Type B pancreatic cell (in vitro differentiated cells): ENCODE data around the gene VCL. TPM values are rescaled to one million over a fixed set of nuclear protein-coding genes. Genes with fewer than 3 reads are reported as not detected.
"Not testable (repeated sequence)": the region's sequence is repeated elsewhere in the genome, so short reads cannot be mapped to it uniquely, and the experiment has no call there.

Experiments used
- DNase-seq: peaks from one replicate; pipeline ENCODE4 v3.0.0; 2021; ENCODE audit warnings: mixed read lengths; ENCODE audit not compliant: unreplicated experiment; ENCODE audit errors: extremely low spot score
- H3K27ac Mint-ChIP-seq: 2 replicates; pipeline ENCODE4 v1.8.0; 2021; ENCODE audit warnings: mild to moderate bottlenecking, mixed read lengths
- H3K27me3 Mint-ChIP-seq: 2 replicates; pipeline ENCODE4 v1.8.0; 2021; ENCODE audit warnings: mixed read lengths
- H3K36me3 Mint-ChIP-seq: 2 replicates; pipeline ENCODE4 v1.8.0; 2021; ENCODE audit warnings: mixed read lengths
- H3K4me1 Mint-ChIP-seq: one replicate; pipeline ENCODE4 v1.8.0; 2021; ENCODE audit warnings: mixed read lengths; ENCODE audit not compliant: unreplicated experiment
- H3K4me3 Mint-ChIP-seq: 2 replicates; pipeline ENCODE4 v1.8.0; 2021; ENCODE audit warnings: mild to moderate bottlenecking, mixed read lengths
- H3K9me3 Mint-ChIP-seq: 2 replicates; pipeline ENCODE4 v1.8.0; 2021; ENCODE audit warnings: mixed read lengths
- total RNA-seq: library from RNA; stranded (reverse); gene quantifications from 2 replicates; pipeline ENCODE4 v1.2.1, GENCODE V29; 2021; ENCODE audit warnings: low replicate concordance
- TF ChIP-seq, protein P1 (sequence below): fragments of 200-600 bp; sonication (generic); conservative IDR thresholded peaks from 2 replicates; pipeline ENCODE4 v1.5.0; 2021; ENCODE audit warnings: antibody characterized with exemption, mild to moderate bottlenecking

The VCL gene
- total RNA-seq, 1 donor from 2014 or later: 125 TPM

DNA sequence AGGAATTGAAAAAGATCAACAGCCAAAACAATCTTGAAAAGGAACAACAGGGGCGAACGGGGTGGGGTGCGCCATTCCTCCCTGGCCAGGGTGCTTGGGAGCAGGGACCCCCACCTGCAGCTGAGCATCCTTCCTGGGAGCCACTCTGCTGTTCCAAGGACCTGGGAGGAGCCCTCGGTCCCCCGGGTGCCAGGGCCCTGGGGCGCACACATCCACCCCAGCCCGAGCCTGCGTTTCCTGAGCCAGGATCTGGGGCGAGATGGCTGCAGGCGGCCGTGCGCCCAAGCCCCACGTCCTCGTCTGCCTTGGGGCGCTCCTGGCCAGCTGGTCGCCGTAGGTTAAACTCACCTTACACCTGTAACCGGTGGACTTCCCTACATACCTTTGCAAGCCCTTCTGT lies 142.1 kb downstream of the VCL start:
- TF ChIP-seq, protein P1, sequence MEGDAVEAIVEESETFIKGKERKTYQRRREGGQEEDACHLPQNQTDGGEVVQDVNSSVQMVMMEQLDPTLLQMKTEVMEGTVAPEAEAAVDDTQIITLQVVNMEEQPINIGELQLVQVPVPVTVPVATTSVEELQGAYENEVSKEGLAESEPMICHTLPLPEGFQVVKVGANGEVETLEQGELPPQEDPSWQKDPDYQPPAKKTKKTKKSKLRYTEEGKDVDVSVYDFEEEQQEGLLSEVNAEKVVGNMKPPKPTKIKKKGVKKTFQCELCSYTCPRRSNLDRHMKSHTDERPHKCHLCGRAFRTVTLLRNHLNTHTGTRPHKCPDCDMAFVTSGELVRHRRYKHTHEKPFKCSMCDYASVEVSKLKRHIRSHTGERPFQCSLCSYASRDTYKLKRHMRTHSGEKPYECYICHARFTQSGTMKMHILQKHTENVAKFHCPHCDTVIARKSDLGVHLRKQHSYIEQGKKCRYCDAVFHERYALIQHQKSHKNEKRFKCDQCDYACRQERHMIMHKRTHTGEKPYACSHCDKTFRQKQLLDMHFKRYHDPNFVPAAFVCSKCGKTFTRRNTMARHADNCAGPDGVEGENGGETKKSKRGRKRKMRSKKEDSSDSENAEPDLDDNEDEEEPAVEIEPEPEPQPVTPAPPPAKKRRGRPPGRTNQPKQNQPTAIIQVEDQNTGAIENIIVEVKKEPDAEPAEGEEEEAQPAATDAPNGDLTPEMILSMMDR: no peak
- Mint-ChIP-seq H3K36me3 (peaks cover 20% of the 10 kb centered on the region), H3K4me3 (no peak overlapping the region), H3K27me3 (no peaks in the 10 kb centered on the region), H3K4me1 (no peaks in the 10 kb centered on the region), H3K27ac (no peak overlapping the region), H3K9me3 (no peaks in the 10 kb centered on the region)
- no peak for DNase-seq

DNA sequence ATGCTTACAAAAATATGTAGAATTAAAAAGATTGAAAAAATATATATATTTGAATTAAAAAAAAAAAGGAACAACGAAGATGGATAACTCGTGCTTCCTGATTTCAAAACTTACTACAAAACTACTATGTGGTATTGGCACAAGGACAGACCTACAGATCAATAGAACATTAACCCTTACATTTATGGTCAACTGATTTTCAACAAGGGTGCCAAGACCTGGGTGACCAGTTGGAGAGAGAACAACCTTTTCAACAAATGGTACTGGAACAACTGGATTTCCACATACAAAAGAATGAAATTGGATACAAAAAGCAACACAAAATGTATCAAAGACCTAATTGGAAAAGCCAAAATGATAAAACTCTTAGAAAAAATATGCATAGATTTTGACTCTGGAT lies 142.6 kb downstream of the VCL start:
- TF ChIP-seq, protein P1: no peak
- DNase-seq: no peak
- Mint-ChIP-seq H3K36me3 (peaks cover 22% of the 10 kb centered on the region), H3K4me1 (no peaks in the 10 kb centered on the region), H3K9me3 (no peaks in the 10 kb centered on the region), H3K4me3 (no peak overlapping the region), H3K27me3 (no peaks in the 10 kb centered on the region), H3K27ac (no peak overlapping the region)

DNA sequence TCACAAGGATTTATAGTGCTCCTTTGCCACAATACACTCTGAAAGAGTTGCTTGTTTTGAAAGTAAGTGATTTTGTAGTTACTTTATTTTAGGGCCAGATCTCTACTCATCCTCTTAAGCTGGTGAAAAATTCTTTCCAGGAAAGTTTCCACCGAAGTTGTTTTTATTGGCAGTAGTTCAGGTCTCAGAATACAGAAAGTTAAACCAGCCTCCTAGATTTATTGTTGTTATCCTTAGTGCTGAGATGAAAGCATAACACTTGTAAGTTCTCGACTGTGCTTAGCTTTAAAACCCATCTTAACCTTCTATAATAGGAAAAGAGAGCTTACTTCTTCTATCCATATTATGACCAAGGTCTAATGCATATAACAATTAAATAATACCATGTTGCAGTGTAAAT lies 147.2 kb downstream of the VCL start:
- Mint-ChIP-seq H3K27me3 (no peaks in the 10 kb centered on the region), H3K27ac (no peak overlapping the region), H3K4me1 (peaks cover 9% of the 10 kb centered on the region), H3K9me3 (no peaks in the 10 kb centered on the region), H3K36me3 (peaks cover 17% of the 10 kb centered on the region), H3K4me3 (no peak overlapping the region)
- TF ChIP-seq, protein P1: no peak
- no peak for DNase-seq

DNA sequence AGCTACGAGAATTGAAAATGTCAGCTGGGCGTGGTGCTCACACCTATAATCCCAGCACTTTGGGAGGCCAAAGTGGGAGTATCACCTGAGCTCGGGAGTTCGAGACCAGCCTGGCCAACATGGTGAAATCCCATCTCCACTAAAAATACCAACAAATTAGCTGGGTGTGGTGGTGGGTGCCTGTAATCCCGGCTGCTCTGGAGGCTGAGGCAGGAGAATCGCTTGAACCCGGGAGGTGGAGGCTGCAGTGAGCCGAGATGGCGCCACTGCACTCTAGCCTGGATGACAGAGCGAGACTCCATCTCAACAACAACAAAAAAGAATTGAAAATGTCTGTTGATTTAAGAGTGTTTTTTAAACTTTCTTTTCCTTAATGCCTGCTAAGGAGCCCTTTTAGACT lies 149.1 kb downstream of the VCL start:
- not testable (repeated sequence) for H3K9me3 Mint-ChIP-seq, H3K4me1 Mint-ChIP-seq, H3K4me3 Mint-ChIP-seq, H3K27ac Mint-ChIP-seq, H3K27me3 Mint-ChIP-seq, DNase-seq
- peaks cover 15% of the 10 kb centered on the region for H3K36me3 Mint-ChIP-seq

DNA sequence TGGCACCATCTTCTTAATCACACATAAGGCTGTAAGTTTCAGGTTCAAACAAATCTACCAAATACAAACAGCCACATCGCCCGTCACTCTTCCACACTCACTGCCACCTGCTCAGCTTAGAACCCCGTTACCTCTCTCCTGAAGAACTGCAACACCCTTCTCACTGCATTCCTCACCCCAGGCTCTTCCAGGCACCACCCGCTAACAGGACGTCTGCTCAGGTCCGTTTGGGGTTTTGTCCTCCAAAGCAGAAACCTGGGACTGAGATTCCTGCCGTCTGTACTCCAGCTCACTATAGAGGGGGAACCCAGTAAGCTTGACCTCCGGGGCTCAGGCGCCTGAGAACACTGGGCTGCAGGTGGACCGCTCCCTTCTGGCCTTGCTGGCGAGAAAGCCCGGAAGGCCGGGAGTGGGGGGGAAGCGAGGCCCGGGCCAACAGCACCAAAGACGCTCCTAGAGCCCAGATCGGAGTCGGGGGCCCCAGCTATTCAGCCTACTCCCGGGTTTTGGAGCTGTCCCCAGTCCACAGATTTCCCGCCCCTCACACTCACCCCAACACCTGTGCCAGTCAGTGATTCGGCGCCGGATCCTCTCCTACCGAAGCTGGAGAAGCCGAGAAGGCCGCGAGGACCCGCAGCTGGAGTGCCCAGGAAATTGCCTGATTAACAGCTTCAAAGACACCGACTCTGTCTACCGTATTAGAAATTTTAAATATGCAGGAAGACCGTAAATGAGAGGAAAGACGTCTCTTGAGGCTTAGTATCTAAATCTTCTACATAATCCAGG lies 152.5 kb downstream of the VCL start, which contains the start of gene AP3M1:
Gene AP3M1 (minus strand): TSS at position 625 of the 786 bp plus-strand sequence. CDS start 12,449 bp downstream, outside the sequence.
- Mint-ChIP-seq H3K4me1 (peaks cover 29% of the 10 kb centered on the region), H3K27ac (no peak within 1 kb of the TSS), H3K9me3 (no peaks in the 10 kb centered on the region), H3K27me3 (no peaks in the 10 kb centered on the region), H3K36me3 (peaks cover 9% of the 10 kb centered on the region), H3K4me3 (no peak within 1 kb of the TSS)
- DNase-seq: peak; percentile 81
- TF ChIP-seq, protein P1: no peak

DNA sequence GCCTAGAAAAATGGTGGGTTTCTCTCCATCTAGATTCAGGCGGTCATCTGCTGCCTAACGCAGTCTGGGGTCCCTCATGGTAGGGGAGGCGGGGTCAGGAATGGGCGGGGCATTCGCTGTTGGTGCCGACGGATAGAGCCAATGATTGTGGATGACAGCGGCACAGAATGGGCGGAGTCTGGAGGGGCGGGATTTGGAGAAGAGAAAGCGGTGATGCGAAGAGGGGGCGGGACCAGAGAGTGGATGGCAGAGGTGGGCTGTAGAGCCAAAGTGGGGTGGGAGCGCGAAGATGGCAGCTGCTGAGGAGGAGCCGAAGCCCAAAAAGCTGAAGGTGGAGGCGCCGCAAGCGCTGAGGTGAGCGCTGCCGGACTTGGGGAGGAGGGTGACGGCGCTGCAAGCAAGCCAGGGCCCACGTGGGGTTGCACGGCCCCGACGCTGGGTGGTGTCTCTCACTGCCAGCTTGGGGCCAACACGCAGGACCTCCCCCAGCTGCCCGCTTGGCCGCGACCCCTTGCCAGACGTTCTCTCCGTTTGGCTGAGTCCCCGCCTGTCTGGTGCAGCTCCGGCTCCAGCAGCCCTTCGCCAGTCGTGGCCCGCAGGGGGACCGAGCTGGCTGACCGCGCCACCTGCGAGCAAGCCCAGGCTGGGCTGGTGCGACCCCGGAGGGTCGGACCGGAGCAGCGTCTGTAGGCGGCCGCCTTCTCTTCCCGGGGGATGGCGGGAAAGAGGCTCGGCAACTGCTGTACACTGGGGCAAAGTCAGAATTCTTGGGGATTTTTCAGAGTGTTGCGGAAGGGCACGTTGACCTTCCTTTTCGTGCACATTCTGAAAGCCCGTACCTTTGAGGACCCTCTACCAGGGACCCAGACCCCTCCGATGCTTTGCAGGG lies 153.3 kb downstream of the VCL start, which contains the start of gene ADK:
Gene ADK (plus strand): TSS at position 232 of the 889 bp plus-strand sequence. CDS start 58 bp downstream, at position 290.
- no peak within 1 kb of the TSS for H3K4me3 Mint-ChIP-seq
- no peaks in the 10 kb centered on the region for H3K27me3 Mint-ChIP-seq
- H3K4me1 Mint-ChIP-seq: peaks cover 28% of the 10 kb centered on the region
- peaks cover 9% of the 10 kb centered on the region for H3K36me3 Mint-ChIP-seq
- H3K9me3 Mint-ChIP-seq: no peaks in the 10 kb centered on the region
- peak; percentile 98 for DNase-seq
- H3K27ac Mint-ChIP-seq: no peak within 1 kb of the TSS
- TF ChIP-seq, protein P1: peak; percentile 72
